WTC11 (cell line): ENCODE measurements around the gene METTL22. TPM values are rescaled to one million over a fixed set of nuclear protein-coding genes. Genes with fewer than 3 reads are reported as not detected.

Experiments used
- ATAC-seq: fragments of 200-7000 bp; cut with Tn5 transposase; 2 replicates; pipeline ENCODE4 v1.10.0; 2021; ENCODE audit warnings: mild to moderate bottlenecking, moderate library complexity
- CTCF ChIA-PET: fragments of 300-600 bp; sonication (Branson Sonifier 250); formaldehyde crosslinking; loops from one replicate; lab custom pipeline; 2021; ENCODE audit warnings: antibody characterized with exemption; lab: Charles Lee
- POLR2A ChIA-PET: fragments of 350-600 bp; sonication (Branson Sonifier 250); formaldehyde crosslinking; loops from one replicate; lab custom pipeline; 2021; ENCODE audit warnings: antibody characterized with exemption; lab: Charles Lee
- DNase-seq: peaks from one replicate; pipeline ENCODE4 v3.0.0; 2021; ENCODE audit warnings: low spot score
- H3K27ac Mint-ChIP-seq: 2 replicates; pipeline ENCODE4 v1.8.0; 2021; ENCODE audit warnings: mixed read lengths
- H3K27me3 Mint-ChIP-seq: 2 replicates; pipeline ENCODE4 v1.8.0; 2021; ENCODE audit warnings: low read depth, mild to moderate bottlenecking, moderate library complexity, mixed read lengths
- H3K36me3 Mint-ChIP-seq: 2 replicates; pipeline ENCODE4 v1.8.0; 2021; ENCODE audit warnings: mixed read lengths
- H3K4me1 Mint-ChIP-seq: 2 replicates; pipeline ENCODE4 v1.8.0; 2022; ENCODE audit warnings: mixed read lengths
- H3K4me3 Mint-ChIP-seq: 2 replicates; pipeline ENCODE4 v1.8.0; 2021; ENCODE audit warnings: mild to moderate bottlenecking, moderate library complexity, mixed read lengths
- H3K9me3 Mint-ChIP-seq: 2 replicates; pipeline ENCODE4 v1.8.0; 2021; ENCODE audit warnings: mixed read lengths
- AFF4 ChIP-seq: sonication (generic); formaldehyde crosslinking; IDR thresholded peaks from 2 replicates; pipeline ENCODE4 v1.8.1; 2023; ENCODE audit warnings: mild to moderate bottlenecking, missing genetic modification reagents, borderline replicate concordance
- CREB1 ChIP-seq: sonication (generic); formaldehyde crosslinking; IDR thresholded peaks from 2 replicates; pipeline ENCODE4 v1.8.0; 2023; ENCODE audit warnings: mild to moderate bottlenecking, missing genetic modification reagents
- EMX1 ChIP-seq: fragments of 250-450 bp; sonication (Bioruptor Pico); IDR thresholded peaks from 2 replicates; pipeline ENCODE4 v1.8.0; 2021; ENCODE audit warnings: mild to moderate bottlenecking
- ETV6 ChIP-seq: sonication (generic); formaldehyde crosslinking; IDR thresholded peaks from 2 replicates; pipeline ENCODE4 v1.8.1; 2022; ENCODE audit warnings: mild to moderate bottlenecking, missing genetic modification reagents
- FOXP4 ChIP-seq: sonication (generic); formaldehyde crosslinking; IDR thresholded peaks from 2 replicates; pipeline ENCODE4 v1.8.0; 2022; ENCODE audit warnings: mild to moderate bottlenecking, missing genetic modification reagents
- GABPB1 ChIP-seq: sonication (generic); formaldehyde crosslinking; IDR thresholded peaks from 2 replicates; pipeline ENCODE4 v1.8.1; 2023; ENCODE audit warnings: mild to moderate bottlenecking, missing genetic modification reagents
- NFYB ChIP-seq: sonication (generic); formaldehyde crosslinking; conservative IDR thresholded peaks from 2 replicates; pipeline ENCODE4 v1.8.0; 2022; ENCODE audit warnings: low read depth, missing genetic modification reagents
- OVOL2 ChIP-seq: fragments of 250-450 bp; sonication (Bioruptor Pico); IDR thresholded peaks from 2 replicates; pipeline ENCODE4 v1.9.0; 2021; ENCODE audit warnings: mild to moderate bottlenecking, borderline replicate concordance
- PREB ChIP-seq: sonication (generic); formaldehyde crosslinking; IDR thresholded peaks from 2 replicates; pipeline ENCODE4 v1.8.1; 2022; ENCODE audit warnings: mild to moderate bottlenecking, missing genetic modification reagents, moderate library complexity, borderline replicate concordance
- PRRX2 ChIP-seq: fragments of 250-450 bp; sonication (Bioruptor Pico); IDR thresholded peaks from 2 replicates; pipeline ENCODE4 v1.8.0; 2021; ENCODE audit warnings: mild to moderate bottlenecking
- ZBTB21 ChIP-seq: sonication (generic); formaldehyde crosslinking; IDR thresholded peaks from 2 replicates; pipeline ENCODE4 v1.8.1; 2023; ENCODE audit warnings: mild to moderate bottlenecking, missing genetic modification reagents, borderline replicate concordance
- ZNF263 ChIP-seq: sonication (generic); formaldehyde crosslinking; IDR thresholded peaks from 2 replicates; pipeline ENCODE4 v1.8.1; 2022; ENCODE audit warnings: low read depth, mild to moderate bottlenecking, moderate library complexity, missing genetic modification reagents
- total RNA-seq: library from RNA; stranded (reverse); gene quantifications from 3 replicates; pipeline ENCODE4 v1.2.3, GENCODE V29; 2021
- TF ChIP-seq, protein P1 (sequence below): sonication (generic); formaldehyde crosslinking; IDR thresholded peaks from 2 replicates; pipeline ENCODE4 v1.8.1; 2023; ENCODE audit warnings: mild to moderate bottlenecking, missing genetic modification reagents
- TF ChIP-seq, protein P2 (sequence below): sonication (generic); formaldehyde crosslinking; IDR thresholded peaks from 2 replicates; pipeline ENCODE4 v1.8.0; 2022; ENCODE audit warnings: mild to moderate bottlenecking, missing genetic modification reagents
- TF ChIP-seq, protein P3 (sequence below): sonication (generic); formaldehyde crosslinking; IDR thresholded peaks from 2 replicates; pipeline ENCODE4 v1.8.1; 2023; ENCODE audit warnings: mild to moderate bottlenecking, missing genetic modification reagents
- TF ChIP-seq, protein P4 (sequence below): sonication (generic); formaldehyde crosslinking; IDR thresholded peaks from 2 replicates; pipeline ENCODE4 v1.8.1; 2023; ENCODE audit warnings: mild to moderate bottlenecking, missing genetic modification reagents, moderate library complexity
- TF ChIP-seq, protein P5 (sequence below): fragments of 250-450 bp; sonication (Bioruptor Pico); IDR thresholded peaks from 2 replicates; pipeline ENCODE4 v1.9.0; 2021; ENCODE audit warnings: moderate library complexity, mild to moderate bottlenecking, inconsistent platforms, borderline replicate concordance

The METTL22 gene
- total RNA-seq, 1 experiment from 2014 or later = 82.0 TPM

DNA sequence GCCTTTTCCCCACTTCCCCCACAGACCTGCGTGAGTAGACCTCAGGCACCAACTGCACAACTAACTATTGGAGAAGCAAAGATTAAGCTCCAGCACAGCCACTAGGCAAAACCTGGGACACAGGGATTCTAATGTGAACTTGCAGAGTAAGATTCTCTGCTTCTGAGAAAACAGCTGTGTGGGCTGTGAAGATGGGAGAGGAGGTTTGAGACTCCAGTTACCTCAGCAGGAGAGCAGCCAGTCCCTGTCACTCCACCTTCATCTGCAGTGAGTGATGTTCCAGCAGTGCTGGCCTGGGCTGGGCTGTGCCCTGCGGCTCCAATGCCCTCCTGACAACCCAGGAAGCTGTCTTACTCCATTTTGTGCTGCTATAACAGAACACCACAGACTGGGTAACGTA lies 34.9 kb downstream of the METTL22 start:
- Mint-ChIP-seq H3K27me3 (no peaks in the 10 kb centered on the region; the same call in none of the 2 replicates), H3K27ac (no peak overlapping the region), H3K4me1 (peaks cover 11% of the 10 kb centered on the region), H3K4me3 (no peak overlapping the region), H3K9me3 (no peaks in the 10 kb centered on the region), H3K36me3 (no peaks in the 10 kb centered on the region)
- CTCF ChIA-PET = interaction anchor here (1.1 to 2.3 kb wide), 5 partner anchors 21 to 89 kb away, joined by 3 to 13 read pairs (median 5); no protein-coding TSS in a partner anchor
- ATAC-seq (no peak), DNase-seq (no peak)
- TF ChIP-seq ETV6 (CRISPR knock-in tag) = no peak
- no peak for TF ChIP-seq AFF4 (CRISPR knock-in tag)
- TF ChIP-seq OVOL2 (CRISPR knock-in tag) = no peak
- no peak for TF ChIP-seq ZBTB21 (CRISPR knock-in tag)
- TF ChIP-seq FOXP4 (CRISPR knock-in tag) = no peak
- TF ChIP-seq, protein P1, sequence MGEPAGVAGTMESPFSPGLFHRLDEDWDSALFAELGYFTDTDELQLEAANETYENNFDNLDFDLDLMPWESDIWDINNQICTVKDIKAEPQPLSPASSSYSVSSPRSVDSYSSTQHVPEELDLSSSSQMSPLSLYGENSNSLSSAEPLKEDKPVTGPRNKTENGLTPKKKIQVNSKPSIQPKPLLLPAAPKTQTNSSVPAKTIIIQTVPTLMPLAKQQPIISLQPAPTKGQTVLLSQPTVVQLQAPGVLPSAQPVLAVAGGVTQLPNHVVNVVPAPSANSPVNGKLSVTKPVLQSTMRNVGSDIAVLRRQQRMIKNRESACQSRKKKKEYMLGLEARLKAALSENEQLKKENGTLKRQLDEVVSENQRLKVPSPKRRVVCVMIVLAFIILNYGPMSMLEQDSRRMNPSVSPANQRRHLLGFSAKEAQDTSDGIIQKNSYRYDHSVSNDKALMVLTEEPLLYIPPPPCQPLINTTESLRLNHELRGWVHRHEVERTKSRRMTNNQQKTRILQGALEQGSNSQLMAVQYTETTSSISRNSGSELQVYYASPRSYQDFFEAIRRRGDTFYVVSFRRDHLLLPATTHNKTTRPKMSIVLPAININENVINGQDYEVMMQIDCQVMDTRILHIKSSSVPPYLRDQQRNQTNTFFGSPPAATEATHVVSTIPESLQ (CRISPR knock-in tag) = no peak
- TF ChIP-seq GABPB1 (CRISPR knock-in tag) = no peak
- no peak for TF ChIP-seq ZNF263 (CRISPR knock-in tag)
- no peak for TF ChIP-seq PRRX2 (CRISPR knock-in tag)
- TF ChIP-seq NFYB = no peak
- TF ChIP-seq, protein P2, sequence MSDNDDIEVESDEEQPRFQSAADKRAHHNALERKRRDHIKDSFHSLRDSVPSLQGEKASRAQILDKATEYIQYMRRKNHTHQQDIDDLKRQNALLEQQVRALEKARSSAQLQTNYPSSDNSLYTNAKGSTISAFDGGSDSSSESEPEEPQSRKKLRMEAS = no peak
- TF ChIP-seq, protein P3, sequence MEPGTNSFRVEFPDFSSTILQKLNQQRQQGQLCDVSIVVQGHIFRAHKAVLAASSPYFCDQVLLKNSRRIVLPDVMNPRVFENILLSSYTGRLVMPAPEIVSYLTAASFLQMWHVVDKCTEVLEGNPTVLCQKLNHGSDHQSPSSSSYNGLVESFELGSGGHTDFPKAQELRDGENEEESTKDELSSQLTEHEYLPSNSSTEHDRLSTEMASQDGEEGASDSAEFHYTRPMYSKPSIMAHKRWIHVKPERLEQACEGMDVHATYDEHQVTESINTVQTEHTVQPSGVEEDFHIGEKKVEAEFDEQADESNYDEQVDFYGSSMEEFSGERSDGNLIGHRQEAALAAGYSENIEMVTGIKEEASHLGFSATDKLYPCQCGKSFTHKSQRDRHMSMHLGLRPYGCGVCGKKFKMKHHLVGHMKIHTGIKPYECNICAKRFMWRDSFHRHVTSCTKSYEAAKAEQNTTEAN = no peak
- TF ChIP-seq PREB (CRISPR knock-in tag) = no peak
- TF ChIP-seq EMX1 (CRISPR knock-in tag) = no peak
- TF ChIP-seq, protein P4, sequence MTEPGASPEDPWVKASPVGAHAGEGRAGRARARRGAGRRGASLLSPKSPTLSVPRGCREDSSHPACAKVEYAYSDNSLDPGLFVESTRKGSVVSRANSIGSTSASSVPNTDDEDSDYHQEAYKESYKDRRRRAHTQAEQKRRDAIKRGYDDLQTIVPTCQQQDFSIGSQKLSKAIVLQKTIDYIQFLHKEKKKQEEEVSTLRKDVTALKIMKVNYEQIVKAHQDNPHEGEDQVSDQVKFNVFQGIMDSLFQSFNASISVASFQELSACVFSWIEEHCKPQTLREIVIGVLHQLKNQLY (CRISPR knock-in tag) = no peak
- TF ChIP-seq, protein P5, sequence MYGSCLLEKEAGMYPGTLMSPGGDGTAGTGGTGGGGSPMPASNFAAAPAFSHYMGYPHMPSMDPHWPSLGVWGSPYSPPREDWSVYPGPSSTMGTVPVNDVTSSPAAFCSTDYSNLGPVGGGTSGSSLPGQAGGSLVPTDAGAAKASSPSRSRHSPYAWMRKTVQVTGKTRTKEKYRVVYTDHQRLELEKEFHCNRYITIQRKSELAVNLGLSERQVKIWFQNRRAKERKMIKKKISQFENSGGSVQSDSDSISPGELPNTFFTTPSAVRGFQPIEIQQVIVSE (CRISPR knock-in tag) = no peak
- TF ChIP-seq CREB1 (CRISPR knock-in tag) = no peak
- POLR2A ChIA-PET = interaction anchor here (0.7 kb wide), 1 partner anchor 51 kb away, joined by 4 read pairs; no protein-coding TSS in a partner anchor
